CD4-positive, alpha-beta T cell (primary cell): ENCODE data around the gene NLGN1. TPM values are rescaled to one million over a fixed set of nuclear protein-coding genes. Genes with fewer than 3 reads are reported as not detected.

Source experiments
- ATAC-seq: fragments of 200-7000 bp; cut with Tn5 transposase; one replicate; pipeline ENCODE4 v1.10.0; 2022; ENCODE audit warnings: mild to moderate bottlenecking; ENCODE audit not compliant: poor library complexity
- CTCF ChIA-PET: fragments of 350-600 bp; sonication (Branson Sonifier 250); formaldehyde crosslinking; loops from one replicate; lab custom pipeline; 2021; ENCODE audit warnings: antibody characterized with exemption, inconsistent platforms; lab: Charles Lee
- POLR2A ChIA-PET: fragments of 350-600 bp; sonication (Branson Sonifier 250); formaldehyde crosslinking; loops from one replicate; lab custom pipeline; 2021; ENCODE audit warnings: antibody characterized with exemption, inconsistent platforms; lab: Charles Lee
- DNase-seq, 14 experiments: peaks; one replicate each; pipeline ENCODE4 v3.0.0-alpha.2; 2013 to 2020; ENCODE audit warnings: mixed read lengths in 2 of 14
- H3K27ac ChIP-seq, 2 donors: one replicate each; pipeline versions ENCODE4 v1.5.1 to v1.7.0; 2013; ENCODE audit warnings: low read length in 2 of 2, low read depth in 1 of 2, mild to moderate bottlenecking in 1 of 2
- H3K27me3 ChIP-seq, 2 experiments: 1 replicate in 1 of 2; 2 replicates in 1 of 2; pipeline versions ENCODE4 v1.6.1 to v1.7.0; 2013; ENCODE audit warnings: low read length in 2 of 2, control low read depth in 1 of 2, mild to moderate bottlenecking in 1 of 2, moderate library complexity in 1 of 2; ENCODE audit not compliant: insufficient read depth in 2 of 2, control insufficient read depth in 1 of 2
- H3K36me3 ChIP-seq: one replicate; pipeline ENCODE4 v1.6.1; 2013; ENCODE audit warnings: low read length, control low read depth; ENCODE audit not compliant: insufficient read depth
- H3K4me1 ChIP-seq: one replicate; pipeline ENCODE4 v1.6.1; 2013; ENCODE audit warnings: low read length, control low read depth; ENCODE audit not compliant: insufficient read depth
- H3K4me3 ChIP-seq: one replicate; pipeline ENCODE4 v1.5.1; 2013; ENCODE audit warnings: mild to moderate bottlenecking, low read length, moderate library complexity
- H3K9me3 ChIP-seq, 2 experiments: 1 replicate in 1 of 2; 2 replicates in 1 of 2; pipeline versions ENCODE4 v1.6.1 to v1.7.0; 2013; ENCODE audit warnings: low read length in 2 of 2, mild to moderate bottlenecking in 2 of 2, control low read depth in 1 of 2, moderate library complexity in 1 of 2; ENCODE audit not compliant: control insufficient read depth in 1 of 2, insufficient read depth in 1 of 2
- H3K27ac Mint-ChIP-seq: one replicate; pipeline ENCODE4 v1.8.0; 2020; ENCODE audit warnings: mixed read lengths
- H3K27me3 Mint-ChIP-seq: one replicate; pipeline ENCODE4 v1.8.0; 2021; ENCODE audit warnings: mixed read lengths
- H3K36me3 Mint-ChIP-seq: one replicate; pipeline ENCODE4 v1.8.0; 2021; ENCODE audit warnings: low read depth, mixed read lengths
- H3K4me1 Mint-ChIP-seq: one replicate; pipeline ENCODE4 v1.8.0; 2021; ENCODE audit warnings: low read depth, mixed read lengths
- H3K4me3 Mint-ChIP-seq: one replicate; pipeline ENCODE4 v1.8.0; 2020; ENCODE audit warnings: mild to moderate bottlenecking, mixed read lengths
- H3K9me3 Mint-ChIP-seq: one replicate; pipeline ENCODE4 v1.8.0; 2020; ENCODE audit warnings: mixed read lengths
- intact Hi-C, 2 experiments: fragments of 100-400 bp; cut with DNase I in 1 of 2; cut with micrococcal nuclease in 1 of 2; formaldehyde crosslinking; loops; one replicate each; pipeline versions ENCODE4 v1.15.1 to v1.9.0; 2023 to 2025; cut with DNase I, micrococcal nuclease
- total RNA-seq, 174 experiments: library from RNA in 2 of 174; stranded (reverse) in 2 of 174; gene quantifications; one replicate each; pipeline ENCODE4 v1.2.3 and lab custom pipeline; 2021 to 2026
- TF ChIP-seq, protein P1 (sequence below): fragments of 200-600 bp; IDR thresholded peaks from one replicate; pipeline ENCODE4 v1.8.0; 2022; ENCODE audit warnings: antibody characterized with exemption, mild to moderate bottlenecking

NLGN1 gene
- total RNA-seq, 2 experiments from 2014 or later = not detected

- POLR2A ChIA-PET = no interaction called here
- TF ChIP-seq, protein P1, sequence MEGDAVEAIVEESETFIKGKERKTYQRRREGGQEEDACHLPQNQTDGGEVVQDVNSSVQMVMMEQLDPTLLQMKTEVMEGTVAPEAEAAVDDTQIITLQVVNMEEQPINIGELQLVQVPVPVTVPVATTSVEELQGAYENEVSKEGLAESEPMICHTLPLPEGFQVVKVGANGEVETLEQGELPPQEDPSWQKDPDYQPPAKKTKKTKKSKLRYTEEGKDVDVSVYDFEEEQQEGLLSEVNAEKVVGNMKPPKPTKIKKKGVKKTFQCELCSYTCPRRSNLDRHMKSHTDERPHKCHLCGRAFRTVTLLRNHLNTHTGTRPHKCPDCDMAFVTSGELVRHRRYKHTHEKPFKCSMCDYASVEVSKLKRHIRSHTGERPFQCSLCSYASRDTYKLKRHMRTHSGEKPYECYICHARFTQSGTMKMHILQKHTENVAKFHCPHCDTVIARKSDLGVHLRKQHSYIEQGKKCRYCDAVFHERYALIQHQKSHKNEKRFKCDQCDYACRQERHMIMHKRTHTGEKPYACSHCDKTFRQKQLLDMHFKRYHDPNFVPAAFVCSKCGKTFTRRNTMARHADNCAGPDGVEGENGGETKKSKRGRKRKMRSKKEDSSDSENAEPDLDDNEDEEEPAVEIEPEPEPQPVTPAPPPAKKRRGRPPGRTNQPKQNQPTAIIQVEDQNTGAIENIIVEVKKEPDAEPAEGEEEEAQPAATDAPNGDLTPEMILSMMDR = no peak
Measured at GRCh38 chr3:173744479-173744878, 346.9 kb downstream of the NLGN1 start.

GRCh38 chr3:173744895-173745294 lies 347.4 kb downstream of the NLGN1 start:
- Histone ChIP-seq H3K27me3 (no peaks in the 10 kb centered on the region), H3K36me3 (no peaks in the 10 kb centered on the region), H3K27ac (no peak overlapping the region), H3K9me3 (no peaks in the 10 kb centered on the region), H3K4me3 (no peak overlapping the region), H3K4me1 (no peaks in the 10 kb centered on the region)
- TF ChIP-seq, protein P1 = no peak
- DNase-seq (no peak), ATAC-seq (no peak)
- Mint-ChIP-seq H3K4me1 (no peaks in the 10 kb centered on the region), H3K27me3 (no peaks in the 10 kb centered on the region), H3K4me3 (no peak overlapping the region), H3K27ac (no peak overlapping the region), H3K36me3 (no peaks in the 10 kb centered on the region), H3K9me3 (peaks cover 2% of the 10 kb centered on the region)
- ChIA-PET POLR2A (no interaction called here), CTCF (no interaction called here)
- intact Hi-C loops = no loop called here

More at GRCh38 chr3:173744479-173744878, 346.9 kb downstream of the NLGN1 start:
- no peaks in the 10 kb centered on the region for H3K36me3 ChIP-seq
- no peaks in the 10 kb centered on the region for H3K9me3 ChIP-seq
- ATAC-seq (no peak), DNase-seq (no peak)
- no peak overlapping the region for H3K4me3 ChIP-seq
- CTCF ChIA-PET = no interaction called here
- intact Hi-C loops = no loop called here
- peaks cover 2% of the 10 kb centered on the region for H3K9me3 Mint-ChIP-seq
- H3K4me1 Mint-ChIP-seq = no peaks in the 10 kb centered on the region
- H3K36me3 Mint-ChIP-seq = no peaks in the 10 kb centered on the region
- H3K27ac ChIP-seq = no peak overlapping the region
- no peaks in the 10 kb centered on the region for H3K4me1 ChIP-seq
- no peaks in the 10 kb centered on the region for H3K27me3 Mint-ChIP-seq
- H3K27ac Mint-ChIP-seq = no peak overlapping the region
- H3K27me3 ChIP-seq = no peaks in the 10 kb centered on the region
- no peak overlapping the region for H3K4me3 Mint-ChIP-seq

DNA sequence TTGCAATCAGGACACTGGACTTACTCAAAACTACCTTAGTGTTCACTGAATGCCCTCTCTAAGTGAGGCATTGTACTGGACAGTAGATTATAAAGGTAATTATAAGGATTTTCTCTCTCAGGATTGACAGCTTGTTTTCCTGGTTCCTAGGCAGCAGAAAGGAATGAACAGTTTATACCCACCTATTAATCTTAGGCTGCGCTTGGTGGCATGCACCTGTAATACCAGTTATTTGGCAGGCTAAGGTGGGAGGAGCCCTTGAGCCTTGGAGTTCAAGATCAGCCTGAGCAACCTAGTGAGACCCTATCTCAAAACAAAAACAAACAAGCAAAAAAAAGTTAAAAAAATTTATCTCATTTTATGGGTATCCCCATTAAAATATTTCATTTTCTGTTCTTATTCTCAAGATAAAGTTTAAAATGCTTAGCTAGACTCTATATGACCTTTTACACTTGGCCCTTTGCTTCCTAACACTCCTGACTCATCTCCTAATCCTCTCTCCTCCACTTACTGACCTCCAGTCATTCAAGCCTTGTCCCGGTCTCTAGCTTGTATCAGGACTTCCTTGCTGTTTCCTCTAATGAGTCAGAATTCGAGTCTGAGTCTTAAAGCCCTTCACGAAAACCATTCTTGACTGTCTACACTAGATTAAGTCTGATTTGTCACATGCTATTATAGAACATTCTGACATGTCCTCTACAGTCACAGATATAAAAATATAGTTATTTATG lies 348.6 kb downstream of the NLGN1 start:
- Histone ChIP-seq H3K9me3 (no peaks in the 10 kb centered on the region), H3K27ac (no peak overlapping the region), H3K36me3 (no peaks in the 10 kb centered on the region), H3K4me1 (no peaks in the 10 kb centered on the region), H3K4me3 (no peak overlapping the region), H3K27me3 (no peaks in the 10 kb centered on the region)
- Mint-ChIP-seq H3K4me3 (no peak overlapping the region), H3K9me3 (no peaks in the 10 kb centered on the region), H3K36me3 (no peaks in the 10 kb centered on the region), H3K27me3 (no peaks in the 10 kb centered on the region), H3K4me1 (no peaks in the 10 kb centered on the region), H3K27ac (no peak overlapping the region)
- CTCF ChIA-PET = no interaction called here
- DNase-seq = no peak
- intact Hi-C loops = no loop called here
- POLR2A ChIA-PET = no interaction called here
- no peak for ATAC-seq
- TF ChIP-seq, protein P1 = no peak
